Measurements from ENCODE around the gene RAMP3.

RAMP3 gene

DNA sequence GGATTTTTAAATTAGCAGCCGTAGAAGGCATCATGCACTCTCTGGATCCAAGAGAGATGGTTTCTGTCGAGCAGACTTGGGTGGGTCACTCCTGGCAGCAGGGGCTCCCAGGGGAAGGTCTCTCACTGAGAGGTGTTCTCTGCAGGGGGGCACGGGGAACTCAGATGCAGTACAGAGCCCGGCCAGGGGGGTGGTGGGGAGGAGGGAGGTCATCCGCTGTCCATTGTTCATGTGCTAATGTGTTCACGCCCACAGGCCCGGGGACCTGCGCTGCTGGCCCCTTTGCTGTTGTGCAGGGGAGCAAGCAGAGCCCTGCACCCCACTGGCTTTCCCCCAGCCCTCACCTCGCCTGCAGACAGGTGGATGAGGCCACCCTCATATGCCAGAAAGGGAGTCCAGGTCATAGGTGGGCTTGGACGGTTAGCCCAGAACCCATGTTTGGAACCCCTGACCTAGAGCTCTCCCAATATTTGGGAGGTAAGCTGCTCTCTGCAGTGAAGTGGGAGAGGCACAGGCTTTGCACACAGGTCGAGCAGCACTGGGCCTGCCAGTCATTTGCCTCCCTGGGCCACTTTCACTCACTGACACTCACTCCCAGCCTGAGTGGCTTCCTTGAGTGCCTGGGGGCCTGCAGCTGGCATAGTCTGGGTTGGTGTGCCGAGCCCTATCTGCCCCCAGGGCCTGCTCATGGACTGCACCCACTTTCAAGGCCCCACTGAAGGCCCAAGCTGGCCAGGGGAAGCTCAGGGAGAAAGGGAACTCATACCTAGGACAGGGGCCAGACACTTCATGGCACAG is 33.5 kb upstream of the RAMP3 start:
- DNase-seq (ENCODE audit: low read depth), result no peak
- H3K4me3 ChIP-seq (ENCODE audit: low read length), result no peak overlapping the region
- TF ChIP-seq, protein P1, sequence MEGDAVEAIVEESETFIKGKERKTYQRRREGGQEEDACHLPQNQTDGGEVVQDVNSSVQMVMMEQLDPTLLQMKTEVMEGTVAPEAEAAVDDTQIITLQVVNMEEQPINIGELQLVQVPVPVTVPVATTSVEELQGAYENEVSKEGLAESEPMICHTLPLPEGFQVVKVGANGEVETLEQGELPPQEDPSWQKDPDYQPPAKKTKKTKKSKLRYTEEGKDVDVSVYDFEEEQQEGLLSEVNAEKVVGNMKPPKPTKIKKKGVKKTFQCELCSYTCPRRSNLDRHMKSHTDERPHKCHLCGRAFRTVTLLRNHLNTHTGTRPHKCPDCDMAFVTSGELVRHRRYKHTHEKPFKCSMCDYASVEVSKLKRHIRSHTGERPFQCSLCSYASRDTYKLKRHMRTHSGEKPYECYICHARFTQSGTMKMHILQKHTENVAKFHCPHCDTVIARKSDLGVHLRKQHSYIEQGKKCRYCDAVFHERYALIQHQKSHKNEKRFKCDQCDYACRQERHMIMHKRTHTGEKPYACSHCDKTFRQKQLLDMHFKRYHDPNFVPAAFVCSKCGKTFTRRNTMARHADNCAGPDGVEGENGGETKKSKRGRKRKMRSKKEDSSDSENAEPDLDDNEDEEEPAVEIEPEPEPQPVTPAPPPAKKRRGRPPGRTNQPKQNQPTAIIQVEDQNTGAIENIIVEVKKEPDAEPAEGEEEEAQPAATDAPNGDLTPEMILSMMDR (IDR thresholded peaks at IDR 0.05; ENCODE audit: insufficient read depth, low read depth, low read length, missing control alignments), result no peak

DNA sequence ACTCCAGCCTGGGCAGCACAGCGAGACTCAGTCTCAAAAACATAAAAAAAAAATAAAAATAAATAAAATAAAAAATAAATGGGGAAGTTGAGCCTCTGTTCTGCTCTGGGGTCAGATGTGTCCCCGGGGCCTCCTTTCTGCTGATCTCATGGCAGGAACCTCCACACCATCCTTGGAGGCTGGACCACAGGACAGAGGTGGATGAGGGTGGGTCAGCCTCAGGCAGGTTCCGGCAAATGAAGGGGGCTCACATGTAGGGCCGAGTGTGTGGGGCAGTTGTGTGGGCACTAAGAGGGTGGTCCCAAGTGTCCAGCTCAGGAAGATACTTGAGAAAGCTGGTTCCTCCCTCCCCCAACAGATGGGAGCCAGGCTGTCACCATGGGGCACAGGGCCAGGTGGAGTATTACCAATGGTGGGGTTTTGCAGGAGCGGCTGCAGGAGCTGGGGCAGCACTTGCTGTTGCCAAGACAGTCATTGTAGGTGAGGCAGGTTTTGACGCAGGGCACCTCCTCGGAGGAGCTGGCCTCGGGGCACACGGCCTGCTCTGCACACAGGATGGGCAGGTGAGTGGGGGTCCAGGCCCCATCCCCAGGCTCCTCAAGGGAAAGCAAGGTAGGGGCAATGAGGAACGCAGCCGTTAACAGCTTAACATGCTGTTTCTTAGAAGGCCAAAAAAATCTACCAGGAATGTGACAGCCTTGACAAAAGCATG is 32.2 kb upstream of the RAMP3 start:
- no peak overlapping the region for H3K4me3 ChIP-seq (ENCODE audit: low read length)
- DNase-seq (ENCODE audit: low read depth), result no peak
- TF ChIP-seq, protein P1 (IDR thresholded peaks at IDR 0.05; ENCODE audit: insufficient read depth, low read depth, low read length, missing control alignments), result no peak

DNA sequence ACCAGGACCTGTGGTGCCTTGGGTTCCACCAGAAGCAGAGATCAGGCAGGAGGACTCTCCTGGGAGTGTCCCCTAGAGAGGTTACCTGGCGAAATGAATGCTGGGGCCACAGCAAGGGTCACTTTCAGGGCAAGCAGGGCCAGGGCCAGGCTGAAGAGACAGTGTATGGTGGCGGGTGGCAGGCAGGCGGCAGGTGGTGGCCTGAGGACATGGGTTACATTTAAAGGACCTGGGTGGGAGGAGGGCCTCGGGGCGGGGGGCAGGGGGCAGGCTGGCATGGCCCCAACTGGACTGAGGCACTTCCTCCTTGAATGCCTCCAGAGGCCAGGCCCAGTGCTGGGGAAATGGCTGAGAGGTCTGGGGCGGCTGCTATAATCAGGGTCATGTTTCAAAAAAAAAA is 31.4 kb upstream of the RAMP3 start:
- no peak for DNase-seq (ENCODE audit: low read depth)
- TF ChIP-seq, protein P1 (IDR thresholded peaks at IDR 0.05; ENCODE audit: insufficient read depth, low read depth, low read length, missing control alignments), result no peak
- no peak overlapping the region for H3K4me3 ChIP-seq (ENCODE audit: low read length)

DNA sequence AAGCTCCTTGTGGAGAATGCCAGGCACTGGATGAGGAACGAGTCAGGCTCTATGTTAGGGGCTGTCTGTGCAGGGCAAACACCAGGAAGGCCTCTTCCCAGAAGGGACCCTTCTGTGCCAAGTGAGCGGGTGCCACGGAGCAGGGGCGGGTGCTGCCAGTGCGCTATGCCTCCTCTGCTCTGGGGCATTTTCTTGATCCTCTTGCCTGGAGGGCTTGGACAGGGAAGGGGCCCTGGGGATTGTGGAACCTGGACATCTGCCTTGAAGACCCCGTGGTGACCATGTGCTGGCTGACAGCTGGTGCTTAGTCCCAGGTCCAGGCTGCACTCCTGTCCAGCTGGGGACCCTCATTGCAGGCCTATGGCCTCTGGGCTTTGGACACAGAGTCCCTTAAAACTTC is 30.7 kb upstream of the RAMP3 start:
- TF ChIP-seq, protein P1 (IDR thresholded peaks at IDR 0.05; ENCODE audit: insufficient read depth, low read depth, low read length, missing control alignments), result no peak
- no peak overlapping the region for H3K4me3 ChIP-seq (ENCODE audit: low read length)
- DNase-seq (ENCODE audit: low read depth), result no peak

DNA sequence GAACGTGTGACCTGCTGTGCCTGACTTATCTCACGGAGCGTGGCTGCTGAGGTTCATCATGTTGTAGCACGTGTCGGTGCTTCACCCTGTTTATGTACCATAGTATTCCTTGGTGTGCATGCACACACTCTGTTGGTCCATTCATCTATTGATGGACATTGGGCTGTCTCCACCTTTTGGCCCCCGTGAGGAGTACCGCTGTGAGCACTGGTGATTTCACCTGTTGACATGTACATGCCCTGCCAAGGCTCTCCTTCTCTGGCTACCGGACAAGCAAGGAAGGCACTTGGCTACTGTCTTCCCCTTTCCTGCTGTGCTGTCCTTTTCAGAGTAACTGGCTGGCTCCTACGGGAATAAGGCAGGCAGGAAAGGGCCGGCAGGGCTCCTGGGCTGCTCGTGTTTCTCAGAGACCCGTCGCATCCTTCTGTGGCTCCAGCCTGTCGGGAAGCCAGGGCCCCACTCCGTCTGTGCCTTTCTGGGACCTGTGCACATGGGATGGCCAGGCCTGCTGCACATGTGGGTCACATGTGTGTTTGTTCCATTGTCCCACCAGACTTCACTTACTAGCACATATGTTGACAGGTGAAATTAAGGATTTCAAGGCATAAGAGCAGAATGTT is 28.3 kb upstream of the RAMP3 start:
- DNase-seq (ENCODE audit: low read depth), result no peak
- TF ChIP-seq, protein P1 (IDR thresholded peaks at IDR 0.05; ENCODE audit: insufficient read depth, low read depth, low read length, missing control alignments), result no peak
- H3K4me3 ChIP-seq (ENCODE audit: low read length), result no peak overlapping the region

DNA sequence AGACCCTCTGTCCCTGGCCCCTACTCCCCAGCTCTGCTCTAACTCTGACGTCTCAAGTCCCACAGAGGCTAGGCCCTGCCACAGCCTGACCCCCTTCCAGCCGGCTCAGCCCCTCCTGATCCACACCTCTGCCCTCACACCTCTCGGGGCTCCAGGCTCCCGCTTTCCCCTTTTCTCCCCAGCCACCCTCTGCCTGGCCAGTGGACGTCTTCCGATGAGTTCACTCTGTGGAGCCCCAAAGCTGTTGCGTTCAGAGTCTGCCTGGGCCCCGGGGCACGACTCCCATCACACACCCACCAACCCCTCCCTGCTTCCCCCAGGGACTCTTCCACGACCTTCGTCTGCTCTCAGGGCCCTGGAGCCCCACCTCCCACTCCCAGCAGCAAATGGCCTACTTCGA is 27.7 kb upstream of the RAMP3 start:
- DNase-seq (ENCODE audit: low read depth), result no peak
- TF ChIP-seq, protein P1 (IDR thresholded peaks at IDR 0.05; ENCODE audit: insufficient read depth, low read depth, low read length, missing control alignments), result no peak
- no peak overlapping the region for H3K4me3 ChIP-seq (ENCODE audit: low read length)

Measured in epithelial cell of esophagus (primary cell).